GM18870 (cell line): ENCODE data around the gene POP5.
"Not testable (repeated sequence)": the region's sequence is repeated elsewhere in the genome, so short reads cannot be mapped to it uniquely, and the experiment has no call there.

Experiments
- ATAC-seq: cut with Tn5 transposase; IDR thresholded peaks from one replicate; pipeline ENCODE4 v1.9.1; 2021; ENCODE audit warnings: moderate library complexity; ENCODE audit not compliant: unreplicated experiment

POP5 gene

GRCh38 chr12:120538281-120539156 is 42.7 kb downstream of the POP5 start:
- no peak for ATAC-seq

DNA sequence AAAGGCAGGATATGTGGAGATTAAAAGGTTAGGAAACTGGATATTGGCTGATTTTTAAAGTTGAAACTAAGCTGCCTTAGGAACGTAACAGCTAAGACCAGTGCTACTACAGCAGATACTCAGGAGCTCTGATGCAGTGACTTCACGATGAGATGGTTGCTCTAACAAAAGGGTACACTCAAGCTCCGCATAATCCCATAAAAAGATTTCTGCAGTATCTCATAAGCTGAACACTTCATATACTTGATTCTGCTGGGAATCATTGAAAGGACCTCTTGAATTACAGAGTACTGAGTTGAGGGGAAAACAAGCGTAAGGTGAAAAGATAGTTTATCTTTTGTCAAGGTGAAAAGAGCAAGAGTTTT is 43.4 kb downstream of the POP5 start:
- no peak for ATAC-seq

GRCh38 chr12:120536064-120536791 is 45.0 kb downstream of the POP5 start:
- no peak for ATAC-seq

DNA sequence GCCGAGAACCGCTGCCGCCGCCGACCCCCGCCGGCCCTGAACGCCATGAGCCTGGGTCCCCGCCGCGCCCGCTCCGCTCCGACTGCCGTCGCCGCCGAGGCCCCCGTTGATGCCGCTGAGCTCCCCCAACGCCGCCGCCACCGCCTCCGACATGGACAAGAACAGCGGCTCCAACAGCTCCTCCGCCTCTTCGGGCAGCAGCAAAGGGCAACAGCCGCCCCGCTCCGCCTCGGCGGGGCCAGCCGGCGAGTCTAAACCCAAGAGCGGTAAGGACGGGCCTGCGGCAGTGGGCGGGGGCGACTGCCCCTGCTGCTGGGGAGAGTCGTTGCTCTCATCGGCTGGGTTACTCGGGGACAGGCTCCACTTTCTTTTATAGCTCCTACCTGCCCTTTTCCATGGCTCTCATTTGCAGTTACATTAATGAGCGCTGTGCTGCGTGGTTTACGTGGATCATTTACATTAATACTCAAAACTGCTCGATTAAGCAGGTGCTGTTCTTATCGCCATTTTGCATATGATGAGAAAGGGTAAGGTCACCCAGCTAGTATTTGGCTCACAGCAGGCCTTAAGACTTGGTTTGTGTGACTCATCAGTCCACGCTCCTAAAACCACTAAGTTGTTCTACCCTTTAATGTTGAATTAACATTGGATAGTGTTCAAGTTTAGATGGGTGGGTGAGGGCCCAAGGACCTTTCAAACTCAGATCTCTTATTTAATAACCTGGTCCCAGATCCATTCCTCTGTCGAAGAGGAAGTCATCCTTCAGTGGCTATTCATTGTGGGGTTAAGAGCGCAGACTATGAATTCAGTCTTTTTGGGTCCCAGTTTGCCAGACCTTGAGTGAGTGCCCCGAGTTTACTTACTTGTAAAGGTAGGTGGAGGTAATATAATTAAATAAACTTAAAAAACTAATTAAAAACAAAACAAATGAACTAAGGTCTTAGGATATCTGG is 46.2 kb downstream of the POP5 start:
- peak; percentile 16 for ATAC-seq

GRCh38 chr12:120534203-120534702 is 46.9 kb downstream of the POP5 start, which contains the start of gene RNF10:
Gene RNF10 (plus strand): TSS chr12:120534356. CDS start chr12:120534812, 456 bp downstream.
- peak; percentile 60 for ATAC-seq

DNA sequence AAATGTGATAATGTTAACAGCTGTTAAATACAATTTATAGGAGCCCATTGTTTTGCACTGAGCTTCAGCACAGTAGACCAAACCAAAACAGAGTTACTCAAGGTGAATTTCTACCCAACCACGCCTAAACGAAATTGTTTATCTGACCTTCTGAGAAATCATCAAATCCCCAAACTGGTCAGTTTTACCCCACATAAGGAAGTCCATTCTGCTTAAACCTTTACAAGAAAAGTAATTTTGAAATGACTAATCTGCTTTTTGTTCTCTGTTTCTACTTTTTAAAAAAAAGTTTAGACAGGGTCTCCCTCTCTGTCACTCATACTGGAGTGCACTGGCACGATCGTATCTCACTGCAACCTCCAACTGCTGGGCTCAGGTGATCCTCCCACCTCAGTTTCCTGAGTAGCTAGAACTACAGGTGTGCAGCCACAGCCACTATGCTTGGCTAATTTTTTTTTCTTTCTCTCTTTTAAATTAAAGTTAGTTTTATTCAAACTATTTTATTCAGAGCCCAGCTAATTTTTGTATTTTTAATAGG is 48.4 kb downstream of the POP5 start:
- ATAC-seq, result no peak

- ATAC-seq, result not testable (repeated sequence)
Observed at GRCh38 chr12:120530418-120530761, 50.8 kb downstream of the POP5 start.

DNA sequence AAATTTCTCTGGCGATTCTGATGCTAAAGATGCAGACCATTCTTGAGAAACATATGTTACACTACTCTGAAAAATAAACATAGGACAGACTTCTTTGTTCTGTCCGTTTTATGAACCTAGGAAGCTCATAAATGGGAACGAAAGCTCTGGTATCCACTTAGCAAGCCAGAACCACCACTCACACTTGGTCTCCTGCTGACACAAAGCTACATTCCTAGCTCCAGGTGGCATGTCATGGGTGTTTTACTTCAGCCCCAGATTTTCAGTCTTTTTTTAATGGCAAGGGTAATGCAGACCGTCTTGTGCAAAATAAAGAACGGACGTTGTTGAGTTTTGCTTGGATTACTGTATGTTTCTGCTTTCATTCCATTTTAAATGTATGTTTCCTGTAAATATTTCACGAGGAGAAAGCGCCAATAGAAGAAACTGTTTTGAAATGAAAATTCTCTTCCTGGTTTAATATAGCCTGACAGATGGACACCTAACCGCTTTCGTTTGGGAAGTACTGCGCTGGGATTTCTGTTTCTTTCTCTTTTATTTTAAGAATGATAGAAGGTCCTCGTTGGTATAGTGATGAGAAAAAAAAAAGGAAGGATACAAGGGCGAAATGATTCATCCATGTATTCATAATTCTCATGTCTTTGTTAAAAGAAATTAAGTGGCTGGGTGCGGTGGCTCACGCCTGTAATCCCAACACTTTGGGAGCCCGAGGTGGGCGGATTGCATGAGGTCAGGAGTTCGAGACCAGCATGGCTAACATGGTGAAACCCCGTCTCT is 51.4 kb downstream of the POP5 start:
- ATAC-seq, result no peak

GRCh38 chr12:120528861-120529525 is 52.2 kb downstream of the POP5 start, which contains the start of gene COQ5:
Gene COQ5 (minus strand): TSS chr12:120529158. CDS start chr12:120529141, 17 bp downstream.
- ATAC-seq, result peak; percentile 54
